AG09319 (cell line): Measurements from ENCODE around the gene C14orf93.

ENCODE experiments used
- DNase-seq: peaks from one replicate; pipeline ENCODE4 v3.0.0-alpha.2; 2010; ENCODE audit warnings: low read depth; ENCODE audit errors: extremely low read depth
- CTCF ChIP-seq: IDR thresholded peaks from 2 replicates; pipeline ENCODE4 v1.5.1; 2011; ENCODE audit warnings: low read depth, mild to moderate bottlenecking, inconsistent platforms, low read length, moderate library complexity

Gene C14orf93

GRCh38 chr14:22980672-22981089 lies 29.3 kb downstream of the C14orf93 start:
- DNase-seq: no peak
- no peak for TF ChIP-seq CTCF

- DNase-seq: no peak
- TF ChIP-seq CTCF: no peak
Observed at GRCh38 chr14:22979748-22980392, 30.1 kb downstream of the C14orf93 start.

GRCh38 chr14:22978981-22979671 lies 30.8 kb downstream of the C14orf93 start:
- TF ChIP-seq CTCF: no peak
- no peak for DNase-seq

- no peak for DNase-seq
- TF ChIP-seq CTCF: no peak
Observed at GRCh38 chr14:22978487-22978837, 31.5 kb downstream of the C14orf93 start.

- no peak for TF ChIP-seq CTCF
- DNase-seq: no peak
Observed at GRCh38 chr14:22977684-22978486, 32.1 kb downstream of the C14orf93 start.

GRCh38 chr14:22977434-22977683 lies 32.6 kb downstream of the C14orf93 start:
- TF ChIP-seq CTCF: no peak
- no peak for DNase-seq
